K562 (cell line): ENCODE results near the gene BDH1. TPM values are rescaled to one million over a fixed set of nuclear protein-coding genes. Genes with fewer than 3 reads are reported as not detected.
A peak's percentile ranks its signal among the peaks of the same experiment; 100 is the strongest.
"Not testable (repeated sequence)": the region's sequence is repeated elsewhere in the genome, so short reads cannot be mapped to it uniquely, and the experiment has no call there.

Source experiments
- ATAC-seq: fragments of 200-7000 bp; cut with Tn5 transposase; 3 replicates; pipeline ENCODE4 v1.9.1; 2020; ENCODE audit warnings: moderate library complexity
- BruUV-seq: library from RNA; stranded (reverse); fragments of 400-500 nt; replicated peaks from 2 replicates; lab custom pipeline; 2021; lab: Mats Ljungman, UMichigan
- CTCF ChIA-PET: fragments of 300-600 bp; formaldehyde crosslinking; extraction: SDS; loops from one replicate; lab custom pipeline; 2021; ENCODE audit warnings: low intra/inter-chr PET ratio; lab: Yijun Ruan, JAX
- POLR2A ChIA-PET: fragments of 300-600, 350-650 bp; sonication (Branson Sonifier 250); formaldehyde crosslinking; extraction: SDS; loops from one replicate; lab custom pipeline; 2021; ENCODE audit warnings: antibody characterized with exemption, inconsistent platforms; lab: Yijun Ruan, JAX
- DNase-seq, 4 experiments: peaks; one replicate each; pipeline versions ENCODE4 v3.0.0 to v3.0.0-alpha.2; 2011 to 2018; ENCODE audit warnings: low spot score in 3 of 4, mixed read lengths in 3 of 4; ENCODE audit errors: extremely low read depth in 1 of 4
- FAIRE-seq: peaks from 2 replicates; lab custom pipeline; 2011; peaks lifted over from hg19 to GRCh38; lab: Jason Lieb, UNC
- H2AFZ ChIP-seq: 2 replicates; pipeline ENCODE4 v1.6.0; 2011; ENCODE audit warnings: low read depth, low read length, control low read depth, inconsistent platforms
- H3K27ac ChIP-seq: fragments of 200-600 bp; 3 replicates; pipeline ENCODE4 v1.8.0; 2011; ENCODE audit warnings: low read depth, mild to moderate bottlenecking, control low read depth, inconsistent platforms, low read length, moderate library complexity, mixed read lengths; ENCODE audit errors: extremely low read depth
- H3K27me3 ChIP-seq, 2 experiments: fragments of 300-600 bp in 1 of 2; 2 replicates in 1 of 2; 3 replicates in 1 of 2; pipeline versions ENCODE4 v1.6.0 to v1.8.0; 2011; ENCODE audit warnings: inconsistent platforms in 2 of 2, low read length in 2 of 2, mild to moderate bottlenecking in 1 of 2, mixed read lengths in 1 of 2, moderate library complexity in 1 of 2; ENCODE audit not compliant: control insufficient read depth in 2 of 2, insufficient read depth in 2 of 2
- H3K36me3 ChIP-seq: fragments of 300-600 bp; 3 replicates; pipeline ENCODE4 v1.8.0; 2011; ENCODE audit warnings: mild to moderate bottlenecking, low read length, inconsistent platforms; ENCODE audit not compliant: control insufficient read depth, insufficient read depth
- H3K4me1 ChIP-seq, 2 experiments: fragments of 200-600 bp in 1 of 2; replicated peaks in 1 of 2; 2 replicates in 1 of 2; 3 replicates in 1 of 2; pipeline versions ENCODE4 v1.5.1 to v1.8.0; 2011; ENCODE audit warnings: inconsistent platforms in 2 of 2, low read length in 2 of 2, mild to moderate bottlenecking in 1 of 2, mixed read lengths in 1 of 2, moderate library complexity in 1 of 2; ENCODE audit not compliant: control insufficient read depth in 2 of 2, insufficient read depth in 2 of 2
- H3K4me2 ChIP-seq: 2 replicates; pipeline ENCODE4 v1.6.1; 2011; ENCODE audit warnings: low read length, control low read depth, inconsistent platforms, mixed read lengths; ENCODE audit not compliant: insufficient read depth
- H3K4me3 ChIP-seq: fragments of 200-600 bp; sonication (generic), shearing (Covaris generic); 2 replicates; pipeline ENCODE4 v1.5.1; 2016; ENCODE audit warnings: control low read depth, inconsistent platforms
- H3K79me2 ChIP-seq: fragments of 200-600 bp; 3 replicates; pipeline ENCODE4 v1.8.0; 2011; ENCODE audit warnings: low read length, inconsistent platforms; ENCODE audit not compliant: control insufficient read depth, insufficient read depth
- H3K9ac ChIP-seq, 2 experiments: 2 replicates each; pipeline versions ENCODE4 v1.6.0 to v1.6.1; 2011; ENCODE audit warnings: low read depth in 2 of 2, low read length in 2 of 2, control low read depth in 1 of 2, inconsistent platforms in 1 of 2, mild to moderate bottlenecking in 1 of 2, mixed read lengths in 1 of 2; ENCODE audit not compliant: insufficient read depth in 1 of 2
- H3K9me1 ChIP-seq: one replicate; pipeline ENCODE4 v1.6.0; 2011; ENCODE audit warnings: inconsistent platforms, mild to moderate bottlenecking, low read length, moderate library complexity; ENCODE audit not compliant: control insufficient read depth, insufficient read depth
- H3K9me3 ChIP-seq: replicated peaks from 2 replicates; pipeline ENCODE4 v1.5.1; 2011; ENCODE audit warnings: low read depth, low read length, inconsistent platforms; ENCODE audit not compliant: control insufficient read depth, insufficient read depth
- H4K20me1 ChIP-seq: replicated peaks from 2 replicates; pipeline ENCODE4 v1.6.1; 2011; ENCODE audit warnings: low read length, inconsistent platforms, mixed read lengths; ENCODE audit not compliant: control insufficient read depth, insufficient read depth
- MXD1 ChIP-seq: fragments of 250-450 bp; sonication (Bioruptor Pico); IDR thresholded peaks from 2 replicates; pipeline ENCODE4 v1.8.0; 2021; ENCODE audit warnings: borderline replicate concordance, mild to moderate bottlenecking, moderate library complexity; ENCODE audit not compliant: poor library complexity, severe bottlenecking
- NELFE ChIP-seq: IDR thresholded peaks from 2 replicates; pipeline ENCODE4 v1.6.1; 2011; ENCODE audit warnings: mild to moderate bottlenecking; ENCODE audit not compliant: insufficient read depth, insufficient read length
- SNRNP70 ChIP-seq: fragments of 200-400 bp; formaldehyde crosslinking; optimal IDR thresholded peaks from 2 replicates; pipeline ENCODE3; 2017; ENCODE audit warnings: low read depth, low read length
- ZNF444 ChIP-seq: fragments of 250-450 bp; sonication (Bioruptor Pico); IDR thresholded peaks from 2 replicates; pipeline ENCODE4 v1.4.0; 2020; ENCODE audit warnings: mild to moderate bottlenecking, moderate library complexity
- WGBS: fragments of 100-300 bp; shearing (Covaris generic); methylation state at CpG from one replicate; pipeline ENCODE4 v1.1.6; 2016; ENCODE audit warnings: low coverage, mixed read lengths; ENCODE audit not compliant: insufficient coverage; ENCODE audit errors: missing lambda C conversion rate; 5-methylcytosine and 5-hydroxymethylcytosine counted together
- in situ Hi-C: fragments of 300-500 bp; cut with MboI; formaldehyde crosslinking; loops from 4 replicates; pipeline ENCODE4 v1.15.0; 2018; ENCODE audit warnings: inconsistent platforms, mixed read lengths
- intact Hi-C: fragments of 100-400 bp; cut with micrococcal nuclease; formaldehyde crosslinking; loops from 2 replicates; pipeline ENCODE4 v1.14.2; 2022
- polyA plus RNA-seq, 8 experiments: library from polyadenylated mRNA; depleted of rRNA in 4 of 8; stranded (reverse) in 5 of 8; unstranded in 3 of 8; fragments of >200 nt; fragmentation: Nextera tagmentation in 2 of 8; fragmentation: Illumina TruSeq in 1 of 8; extraction: Ambion mirVana in 2 of 8; extraction: Trizol in 1 of 8; gene quantifications; 2 replicates each; pipeline versions ENCODE4 v1.2.1 to v1.2.3, GENCODE V29; 2011 to 2014; ENCODE audit warnings: inconsistent platforms in 1 of 8, missing spikeins in 1 of 8
- total RNA-seq, 7 experiments: library from RNA; depleted of rRNA in 6 of 7; stranded (reverse); fragments of >200 nt in 6 of 7; fragmentation: Illumina TruSeq in 2 of 7; extraction: Trizol in 2 of 7; gene quantifications; 2 replicates each; pipeline versions ENCODE4 v1.2.1 to v1.2.3, GENCODE V29; 2011 to 2021; ENCODE audit warnings: low replicate concordance in 1 of 7
- TF ChIP-seq, protein P1 (sequence below): fragments of 450-650 bp; IDR thresholded peaks from 2 replicates; pipeline ENCODE4 v1.6.1; 2016
- TF ChIP-seq, protein P2 (sequence below): sonication (generic); formaldehyde crosslinking; IDR thresholded peaks from 2 replicates; pipeline ENCODE4 v1.8.1; 2023; ENCODE audit warnings: mild to moderate bottlenecking, missing genetic modification reagents

The BDH1 gene
- total and polyA plus RNA-seq, 9 of the 15 experiments (the other 6 are each of a cell fraction or from before 2014, with no cell fraction given): 0.07 to 0.89 (median 0.12) TPM; not detected in 3

GRCh38 chr3:197590313-197590962 lies 34.7 kb upstream of the BDH1 start (continued):
- TF ChIP-seq ZNF444 (CRISPR knock-in tag): no peak

GRCh38 chr3:197589545-197589944 lies 33.8 kb upstream of the BDH1 start:
- WGBS: 83% methylated on average over 13 of the region's 13 CpGs
- Histone ChIP-seq H3K36me3 (no peaks in the 10 kb centered on the region), H4K20me1 (no peaks in the 10 kb centered on the region), H3K9ac (no peak overlapping the region), H3K9me3 (no peaks in the 10 kb centered on the region), H3K4me2 (no peak overlapping the region), H3K9me1 (no peaks in the 10 kb centered on the region), H3K79me2 (no peaks in the 10 kb centered on the region), H3K27me3 (no peaks in the 10 kb centered on the region), H3K27ac (no peak overlapping the region), H3K4me1 (peaks cover 23 to 30% of the 10 kb centered on the region in 2 experiments; a peak in 4 of 5 replicates), H3K4me3 (no peak overlapping the region), H2AFZ (no peak overlapping the region)
- intact Hi-C loops: no loop called here
- no peak for ATAC-seq
- POLR2A ChIA-PET: interaction anchor here (1.3 to 1.4 kb wide), 2 partner anchors 11 to 12 kb away, joined by 5 to 7 read pairs; no protein-coding TSS in a partner anchor
- CTCF ChIA-PET: no interaction called here
- no peak for FAIRE-seq
- in situ Hi-C loops: no loop called here
- TF ChIP-seq, protein P1, sequence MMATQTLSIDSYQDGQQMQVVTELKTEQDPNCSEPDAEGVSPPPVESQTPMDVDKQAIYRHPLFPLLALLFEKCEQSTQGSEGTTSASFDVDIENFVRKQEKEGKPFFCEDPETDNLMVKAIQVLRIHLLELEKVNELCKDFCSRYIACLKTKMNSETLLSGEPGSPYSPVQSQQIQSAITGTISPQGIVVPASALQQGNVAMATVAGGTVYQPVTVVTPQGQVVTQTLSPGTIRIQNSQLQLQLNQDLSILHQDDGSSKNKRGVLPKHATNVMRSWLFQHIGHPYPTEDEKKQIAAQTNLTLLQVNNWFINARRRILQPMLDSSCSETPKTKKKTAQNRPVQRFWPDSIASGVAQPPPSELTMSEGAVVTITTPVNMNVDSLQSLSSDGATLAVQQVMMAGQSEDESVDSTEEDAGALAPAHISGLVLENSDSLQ: 0 out of 2 replicates have a peak, but pooled peaks have one; percentile 20
- TF ChIP-seq, protein P2, sequence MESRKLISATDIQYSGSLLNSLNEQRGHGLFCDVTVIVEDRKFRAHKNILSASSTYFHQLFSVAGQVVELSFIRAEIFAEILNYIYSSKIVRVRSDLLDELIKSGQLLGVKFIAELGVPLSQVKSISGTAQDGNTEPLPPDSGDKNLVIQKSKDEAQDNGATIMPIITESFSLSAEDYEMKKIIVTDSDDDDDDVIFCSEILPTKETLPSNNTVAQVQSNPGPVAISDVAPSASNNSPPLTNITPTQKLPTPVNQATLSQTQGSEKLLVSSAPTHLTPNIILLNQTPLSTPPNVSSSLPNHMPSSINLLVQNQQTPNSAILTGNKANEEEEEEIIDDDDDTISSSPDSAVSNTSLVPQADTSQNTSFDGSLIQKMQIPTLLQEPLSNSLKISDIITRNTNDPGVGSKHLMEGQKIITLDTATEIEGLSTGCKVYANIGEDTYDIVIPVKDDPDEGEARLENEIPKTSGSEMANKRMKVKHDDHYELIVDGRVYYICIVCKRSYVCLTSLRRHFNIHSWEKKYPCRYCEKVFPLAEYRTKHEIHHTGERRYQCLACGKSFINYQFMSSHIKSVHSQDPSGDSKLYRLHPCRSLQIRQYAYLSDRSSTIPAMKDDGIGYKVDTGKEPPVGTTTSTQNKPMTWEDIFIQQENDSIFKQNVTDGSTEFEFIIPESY (CRISPR knock-in tag): 0 out of 2 replicates have a peak, but pooled peaks have one; percentile 22
- TF ChIP-seq MXD1 (CRISPR knock-in tag) (no peak), NELFE (no peak), SNRNP70 (no peak)
- DNase-seq: no peak
- BruUV-seq: no TSS peak

DNA sequence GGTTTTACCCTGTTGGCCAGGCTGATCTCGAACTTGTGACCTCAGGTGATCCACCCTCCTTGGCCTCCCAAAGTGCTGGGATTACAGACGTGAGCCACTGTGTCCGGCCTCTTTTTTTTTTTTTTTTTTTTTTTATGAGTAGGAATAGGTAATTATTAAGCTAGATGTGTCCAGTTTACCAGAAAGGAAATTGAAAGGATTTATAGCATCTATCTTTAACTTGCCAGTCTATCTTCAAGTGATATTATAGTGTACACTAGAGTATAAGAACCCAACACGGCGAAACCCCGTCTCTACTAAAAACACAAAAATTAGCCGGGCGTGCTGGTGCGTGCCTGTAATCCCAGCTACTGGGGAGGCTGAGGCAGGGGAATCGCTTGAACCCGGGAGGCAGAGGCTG lies 31.0 kb upstream of the BDH1 start:
- H3K27me3 ChIP-seq, H3K79me2 ChIP-seq, H3K27ac ChIP-seq, H4K20me1 ChIP-seq, ATAC-seq, in situ Hi-C loops, H3K4me1 ChIP-seq, H3K9ac ChIP-seq, H3K9me1 ChIP-seq, H3K4me2 ChIP-seq, DNase-seq, H3K4me3 ChIP-seq, intact Hi-C loops, H3K9me3 ChIP-seq, FAIRE-seq, H3K36me3 ChIP-seq, H2AFZ ChIP-seq, CTCF ChIA-PET, BruUV-seq: not testable (repeated sequence)
- WGBS: 85% methylated on average over 7 of the region's 11 CpGs
- POLR2A ChIA-PET: interaction anchor here (0.5 to 1.8 kb wide), 3 partner anchors 8 to 11 kb away, joined by 3 to 5 read pairs (median 3); no protein-coding TSS in a partner anchor
